A673 (cell line): Measurements from ENCODE around the gene KIR3DL1. TPM values are rescaled to one million over a fixed set of nuclear protein-coding genes. Genes with fewer than 3 reads are reported as not detected.
"Not testable (repeated sequence)": the region's sequence is repeated elsewhere in the genome, so short reads cannot be mapped to it uniquely, and the experiment has no call there.

Source experiments
- BruUV-seq: library from RNA; stranded (reverse); fragments of 400-500 nt; replicated peaks from 2 replicates; lab custom pipeline; 2021; lab: Mats Ljungman, UMichigan
- CTCF ChIA-PET: fragments of 300-600 bp; sonication (Branson Sonifier 250); formaldehyde crosslinking; loops from one replicate; lab custom pipeline; 2022; ENCODE audit warnings: antibody characterized with exemption; lab: Charles Lee
- POLR2A ChIA-PET: fragments of 300-600 bp; sonication (Branson Sonifier 250); formaldehyde crosslinking; loops from one replicate; lab custom pipeline; 2022; ENCODE audit warnings: antibody characterized with exemption; ENCODE audit not compliant: low non-redundant PET; lab: Charles Lee
- DNase-seq: peaks from one replicate; pipeline ENCODE4 v3.0.0-alpha.2; 2015; ENCODE audit warnings: low spot score
- H3K27ac ChIP-seq: fragments of 200-600 bp; sonication (generic); 2 replicates; pipeline ENCODE4 v1.5.1; 2016; ENCODE audit warnings: mixed run types, low read depth, mild to moderate bottlenecking, mixed read lengths, antibody characterized with exemption, low read length; ENCODE audit not compliant: poor library complexity, severe bottlenecking
- H3K27me3 ChIP-seq: fragments of 200-600 bp; sonication (generic); replicated peaks from 2 replicates; pipeline ENCODE4 v1.6.1; 2017; ENCODE audit warnings: mixed run types, low read depth, mild to moderate bottlenecking, mixed read lengths, antibody characterized with exemption, low read length; ENCODE audit not compliant: insufficient read depth, poor library complexity
- H3K36me3 ChIP-seq: fragments of 200-600 bp; sonication (generic); 2 replicates; pipeline ENCODE4 v1.6.1; 2016; ENCODE audit warnings: mixed run types, mild to moderate bottlenecking, mixed read lengths, antibody characterized with exemption, low read length; ENCODE audit not compliant: insufficient read depth, poor library complexity, severe bottlenecking
- H3K4me1 ChIP-seq: fragments of 200-600 bp; sonication (generic); 2 replicates; pipeline ENCODE4 v1.6.1; 2017; ENCODE audit warnings: mixed run types, mild to moderate bottlenecking, mixed read lengths, antibody characterized with exemption, low read length; ENCODE audit not compliant: insufficient read depth, poor library complexity, severe bottlenecking
- H3K4me3 ChIP-seq: fragments of 200-600 bp; sonication (generic); 2 replicates; pipeline ENCODE4 v1.5.1; 2016; ENCODE audit warnings: low read depth, mixed run types, mild to moderate bottlenecking, mixed read lengths, low read length; ENCODE audit not compliant: poor library complexity, severe bottlenecking
- H3K9me3 ChIP-seq: fragments of 200-600 bp; sonication (generic); 2 replicates; pipeline ENCODE4 v1.6.1; 2016; ENCODE audit warnings: mixed run types, low read depth, mild to moderate bottlenecking, mixed read lengths, antibody characterized with exemption, low read length; ENCODE audit not compliant: poor library complexity, severe bottlenecking
- CTCF ChIP-seq: fragments of 300-800, 200-600 bp; sonication (generic); conservative IDR thresholded peaks from 2 replicates; pipeline ENCODE4 v1.5.1; 2017; ENCODE audit warnings: low read depth, mild to moderate bottlenecking, antibody characterized with exemption, low read length, moderate library complexity, mixed read lengths
- EZH2 ChIP-seq: fragments of 200-600 bp; sonication (generic); IDR thresholded peaks from 2 replicates; pipeline ENCODE4 v1.6.1; 2017; ENCODE audit warnings: borderline replicate concordance, low read depth, mild to moderate bottlenecking, mixed read lengths, antibody characterized with exemption, low read length; ENCODE audit not compliant: poor library complexity, severe bottlenecking
- intact Hi-C: fragments of 100-400 bp; cut with micrococcal nuclease; formaldehyde crosslinking; loops from one replicate; pipeline ENCODE4 v1.10.0; 2022; ENCODE audit not compliant: unreplicated experiment
- total RNA-seq: library from RNA; stranded (reverse); gene quantifications from 2 replicates; pipeline ENCODE4 v1.2.3, GENCODE V29; 2021

The KIR3DL1 gene
- total RNA-seq, 1 experiment from 2014 or later, result not detected

- DNase-seq, POLR2A ChIA-PET, H3K27me3 ChIP-seq, H3K4me1 ChIP-seq, intact Hi-C loops, BruUV-seq, H3K36me3 ChIP-seq, H3K27ac ChIP-seq, CTCF ChIA-PET, H3K4me3 ChIP-seq, H3K9me3 ChIP-seq: not testable (repeated sequence)
These were observed 21.3 kb downstream of the KIR3DL1 start for GRCh38 chr19:54837522-54837921.

DNA sequence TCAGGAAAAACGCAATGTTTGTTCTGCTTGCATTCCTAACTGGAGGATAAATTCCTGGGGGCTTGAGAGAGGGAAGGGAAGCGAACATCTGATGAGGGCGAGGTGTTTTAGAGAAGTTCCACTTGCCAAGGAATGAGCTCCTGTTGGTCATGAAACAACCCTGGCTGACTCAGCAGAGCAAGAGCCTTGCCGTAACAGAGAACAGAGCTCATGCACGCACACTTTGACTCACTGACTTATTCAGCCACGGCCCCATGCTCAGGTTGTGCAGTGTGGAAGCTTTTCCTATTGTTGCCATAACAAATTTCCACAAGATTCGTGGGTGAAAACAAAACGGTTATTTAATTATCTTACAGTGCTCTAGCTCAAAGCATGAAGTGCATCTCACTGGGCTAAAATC, 26.9 kb downstream of the KIR3DL1 start:
- H3K27ac ChIP-seq, H3K36me3 ChIP-seq, H3K4me1 ChIP-seq, intact Hi-C loops, H3K4me3 ChIP-seq, H3K9me3 ChIP-seq, POLR2A ChIA-PET, BruUV-seq, CTCF ChIA-PET, DNase-seq: not testable (repeated sequence)
- H3K27me3 ChIP-seq, result peaks cover 15% of the 10 kb centered on the region

- H3K9me3 ChIP-seq, H3K4me3 ChIP-seq, H3K27ac ChIP-seq, DNase-seq, CTCF ChIA-PET, H3K4me1 ChIP-seq, BruUV-seq, H3K36me3 ChIP-seq, intact Hi-C loops, POLR2A ChIA-PET: not testable (repeated sequence)
- H3K27me3 ChIP-seq, result peaks cover 15% of the 10 kb centered on the region
These were observed 33.9 kb downstream of the KIR3DL1 start, which contains the start of gene KIR3DL2 for GRCh38 chr19:54850061-54850640. Gene KIR3DL2 (plus strand): TSS chr19:54850443. CDS start chr19:54850476, 33 bp downstream.

GRCh38 chr19:54850930-54851329, 34.7 kb downstream of the KIR3DL1 start:
- no peak overlapping the region for H3K27ac ChIP-seq
- DNase-seq, result no peak
- no peaks in the 10 kb centered on the region for H3K9me3 ChIP-seq
- CTCF ChIA-PET, result no interaction called here
- POLR2A ChIA-PET, result no interaction called here
- no peaks in the 10 kb centered on the region for H3K4me1 ChIP-seq
- BruUV-seq, result no TSS peak
- no peaks in the 10 kb centered on the region for H3K36me3 ChIP-seq
- no peak for TF ChIP-seq EZH2
- peaks cover 15% of the 10 kb centered on the region for H3K27me3 ChIP-seq
- H3K4me3 ChIP-seq, result no peak overlapping the region
- intact Hi-C loops, result no loop called here

DNA sequence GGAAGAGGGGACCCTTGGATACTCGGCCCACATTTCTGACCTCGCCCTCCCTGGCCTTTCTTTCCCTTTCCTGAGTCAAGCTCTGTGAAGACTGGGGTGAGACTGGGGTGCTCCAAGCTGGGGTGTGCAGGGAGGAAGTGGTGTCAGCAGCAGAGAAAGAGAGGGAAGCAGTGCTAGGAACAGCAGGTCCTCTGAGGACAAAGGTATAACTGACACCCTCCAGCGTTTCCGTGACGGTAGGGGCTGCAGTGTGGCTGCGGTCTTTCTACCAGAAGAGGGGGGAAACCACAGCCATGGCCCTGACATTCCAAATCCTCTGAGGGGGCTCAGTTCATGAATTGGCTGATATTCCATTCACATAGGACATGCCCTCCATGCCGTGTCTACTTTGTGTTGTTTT, 35.1 kb downstream of the KIR3DL1 start:
- POLR2A ChIA-PET, result no interaction called here
- Histone ChIP-seq H3K9me3 (no peaks in the 10 kb centered on the region), H3K27ac (no peak overlapping the region), H3K36me3 (no peaks in the 10 kb centered on the region), H3K27me3 (peaks cover 15% of the 10 kb centered on the region), H3K4me1 (no peaks in the 10 kb centered on the region), H3K4me3 (no peak overlapping the region)
- no peak for DNase-seq
- no peak for TF ChIP-seq EZH2
- no peak for TF ChIP-seq CTCF
- intact Hi-C loops, result no loop called here
- CTCF ChIA-PET, result no interaction called here
- BruUV-seq, result no TSS peak

GRCh38 chr19:54855241-54855640, 39.0 kb downstream of the KIR3DL1 start:
- H3K27me3 ChIP-seq, H3K4me3 ChIP-seq, H3K4me1 ChIP-seq, H3K27ac ChIP-seq, CTCF ChIA-PET, DNase-seq, POLR2A ChIA-PET, H3K9me3 ChIP-seq, BruUV-seq, intact Hi-C loops, H3K36me3 ChIP-seq: not testable (repeated sequence)

DNA sequence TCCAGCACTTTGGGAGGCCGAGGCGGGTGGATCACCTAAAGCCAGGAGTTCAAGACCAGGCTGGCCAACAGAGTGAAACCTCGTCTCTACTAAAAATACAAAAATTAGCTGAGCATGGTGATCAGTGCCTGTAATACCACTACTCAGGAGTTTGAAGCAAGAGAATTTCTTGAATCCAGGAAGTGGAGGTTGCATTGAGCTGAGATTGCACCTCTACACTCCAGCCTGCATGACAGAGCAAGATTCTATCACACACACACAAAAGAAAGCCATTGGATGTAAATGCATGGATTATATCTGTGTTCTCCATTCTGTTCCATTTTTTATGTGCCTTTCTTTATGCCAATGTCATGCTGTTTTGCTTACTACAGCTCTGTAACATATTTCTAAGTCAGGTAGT, 42.2 kb downstream of the KIR3DL1 start:
- DNase-seq, H3K27ac ChIP-seq, H3K9me3 ChIP-seq, H3K4me3 ChIP-seq, POLR2A ChIA-PET, intact Hi-C loops, CTCF ChIA-PET, H3K36me3 ChIP-seq, H3K4me1 ChIP-seq, BruUV-seq: not testable (repeated sequence)
- peaks cover 11% of the 10 kb centered on the region for H3K27me3 ChIP-seq
